AG10803 (cell line): Measurements from ENCODE around the gene CDK17.

Experiments used
- DNase-seq: peaks from one replicate; pipeline ENCODE4 v3.0.0; 2010; ENCODE audit warnings: low read depth
- H3K4me3 ChIP-seq: 2 replicates; pipeline ENCODE4 v1.5.1; 2011; ENCODE audit warnings: mild to moderate bottlenecking, low read length, control low read depth
- CTCF ChIP-seq: conservative IDR thresholded peaks from 2 replicates; pipeline ENCODE4 v1.5.1; 2011; ENCODE audit warnings: mild to moderate bottlenecking, low read length, control low read depth, inconsistent platforms

CDK17 gene

GRCh38 chr12:96375841-96376604 is 24.2 kb downstream of the CDK17 start:
- TF ChIP-seq CTCF = no peak
- DNase-seq = no peak
- H3K4me3 ChIP-seq = no peak overlapping the region

- no peak for TF ChIP-seq CTCF
- H3K4me3 ChIP-seq = no peak overlapping the region
- DNase-seq = no peak
These were observed 25.1 kb downstream of the CDK17 start for GRCh38 chr12:96375170-96375569.

- no peak for TF ChIP-seq CTCF
These were observed 28.2 kb downstream of the CDK17 start for GRCh38 chr12:96371790-96372699.

GRCh38 chr12:96371138-96371789 is 29.0 kb downstream of the CDK17 start:
- H3K4me3 ChIP-seq = no peak overlapping the region
- DNase-seq = no peak
- TF ChIP-seq CTCF = no peak

More at GRCh38 chr12:96371790-96372699, 28.2 kb downstream of the CDK17 start:
- peak; percentile 51 for DNase-seq
- H3K4me3 ChIP-seq = no peak overlapping the region

GRCh38 chr12:96368687-96369086 is 31.6 kb downstream of the CDK17 start:
- no peak overlapping the region for H3K4me3 ChIP-seq
- no peak for DNase-seq
- no peak for TF ChIP-seq CTCF

- no peak for TF ChIP-seq CTCF
- no peak for DNase-seq
- no peak overlapping the region for H3K4me3 ChIP-seq
These were observed 32.0 kb downstream of the CDK17 start for GRCh38 chr12:96368233-96368632.
